ENCODE measurements around the gene STARD13.

Gene STARD13

DNA sequence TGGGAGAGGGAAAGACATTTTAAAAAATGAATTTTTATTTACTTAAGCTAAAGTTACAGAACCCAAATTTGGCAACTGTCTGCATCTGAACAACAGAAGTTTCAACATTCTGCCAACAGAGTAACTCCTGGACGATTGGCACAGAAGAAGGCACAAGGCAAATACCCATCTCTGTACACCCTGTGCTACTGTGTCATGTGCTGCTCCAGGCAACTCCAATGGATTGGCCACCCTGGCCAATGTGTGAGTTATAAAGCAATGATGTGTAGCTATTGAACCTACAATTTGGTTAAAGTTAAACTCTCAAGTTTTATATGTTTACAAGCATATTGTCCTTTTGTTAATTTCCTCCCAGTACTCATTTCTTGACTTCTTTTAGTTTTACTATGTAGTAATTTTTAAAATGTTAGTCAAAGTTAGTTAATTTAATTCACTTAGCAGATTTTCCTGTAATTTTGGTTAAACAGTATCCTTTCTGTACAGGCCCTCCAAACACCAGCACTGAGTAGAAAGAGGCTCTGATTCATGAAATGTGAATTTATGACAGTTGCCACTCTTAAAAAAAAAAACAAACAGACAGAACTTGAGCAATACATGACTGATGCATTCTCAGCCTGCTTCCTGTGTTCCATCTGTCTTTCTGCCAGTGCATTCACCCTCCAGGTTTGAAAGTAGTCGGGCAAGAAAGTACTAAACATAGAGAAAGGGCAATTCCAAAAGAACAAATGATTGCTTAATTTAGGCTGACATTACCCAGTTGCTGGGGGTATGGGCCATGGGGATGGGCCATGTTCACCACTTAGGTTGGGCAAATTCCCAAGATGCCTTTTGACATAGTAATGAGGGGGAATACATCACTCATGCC lies 5.9 kb downstream of the STARD13 start:
- no peak for FAIRE-seq

DNA sequence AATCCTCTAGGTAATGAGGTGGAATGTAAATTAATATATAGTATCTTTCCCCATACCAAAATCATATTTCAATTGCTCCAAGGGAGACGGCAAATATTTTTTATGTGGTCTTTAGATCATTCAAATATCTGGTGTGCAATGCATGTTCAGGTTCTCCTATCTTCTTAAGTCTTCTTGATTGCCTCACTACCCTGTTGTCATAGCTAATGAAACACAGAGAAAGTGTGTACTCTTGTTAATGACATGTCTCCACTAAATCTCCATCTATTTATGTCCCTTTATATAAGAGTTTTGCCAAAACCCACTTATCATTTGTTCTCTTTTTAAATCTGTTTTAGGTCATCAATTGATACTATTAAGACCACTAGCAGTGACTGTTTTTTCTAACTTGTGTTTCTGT lies 6.6 kb downstream of the STARD13 start:
- FAIRE-seq, result no peak
- DNase-seq (ENCODE audit: insufficient read length, low spot score), result no peak

More for the DNA sequence above, 5.9 kb downstream of the STARD13 start:
- DNase-seq (ENCODE audit: insufficient read length, low spot score), result peak; percentile 18

DNA sequence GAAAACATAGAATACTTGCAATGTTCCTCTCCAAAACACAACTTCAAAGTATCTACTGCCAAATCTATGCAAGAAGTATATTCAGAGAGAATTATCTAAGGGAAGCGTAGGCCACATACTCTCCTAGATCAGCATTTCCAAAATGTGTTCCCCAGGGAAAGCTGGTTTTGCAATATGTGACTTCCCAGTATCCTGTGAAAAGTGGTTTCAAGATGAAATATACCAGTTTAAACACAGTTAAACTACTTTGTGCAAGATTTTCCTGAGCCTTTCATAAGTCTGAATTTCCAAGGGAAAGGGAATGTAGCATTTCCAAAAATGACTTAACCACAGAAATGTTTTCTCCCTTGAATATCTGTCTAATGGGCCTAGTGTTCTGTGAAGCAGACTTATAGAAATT lies 7.6 kb downstream of the STARD13 start:
- DNase-seq (ENCODE audit: insufficient read length, low spot score), result no peak
- FAIRE-seq, result no peak

DNA sequence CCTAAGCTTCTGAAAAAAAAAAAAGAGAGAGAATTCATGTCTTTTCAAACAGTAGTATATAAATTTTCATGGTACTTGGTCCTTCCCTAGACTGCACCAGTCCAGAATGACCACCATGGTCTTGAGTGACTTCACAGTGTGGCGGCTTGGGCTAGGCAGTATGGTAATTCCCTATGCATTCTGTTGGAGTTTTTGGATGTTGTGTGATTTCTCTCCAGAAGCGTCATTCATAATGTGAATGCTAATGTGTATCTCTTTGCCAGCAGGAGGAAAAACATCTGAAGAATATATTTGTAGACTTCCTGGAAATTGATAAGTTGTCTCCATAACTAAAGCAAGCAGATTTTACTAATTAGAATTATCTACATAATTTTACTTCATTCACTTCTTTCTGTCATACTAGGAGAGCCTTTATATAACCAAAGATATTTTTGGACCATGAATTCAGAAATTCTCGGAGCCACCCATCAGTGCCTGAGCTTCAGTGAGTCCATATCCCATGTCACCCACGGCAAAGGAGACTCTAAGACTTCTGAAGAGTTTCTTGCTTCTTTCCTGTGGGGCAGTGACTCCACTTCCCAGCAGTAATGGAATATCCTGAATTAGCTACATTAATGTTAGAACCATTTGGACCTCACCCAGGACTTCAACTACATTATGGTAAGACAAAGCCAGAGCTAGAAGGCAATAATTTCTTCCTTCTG lies 8.4 kb downstream of the STARD13 start:
- FAIRE-seq, result no peak
- no peak for DNase-seq (ENCODE audit: insufficient read length, low spot score)

DNA sequence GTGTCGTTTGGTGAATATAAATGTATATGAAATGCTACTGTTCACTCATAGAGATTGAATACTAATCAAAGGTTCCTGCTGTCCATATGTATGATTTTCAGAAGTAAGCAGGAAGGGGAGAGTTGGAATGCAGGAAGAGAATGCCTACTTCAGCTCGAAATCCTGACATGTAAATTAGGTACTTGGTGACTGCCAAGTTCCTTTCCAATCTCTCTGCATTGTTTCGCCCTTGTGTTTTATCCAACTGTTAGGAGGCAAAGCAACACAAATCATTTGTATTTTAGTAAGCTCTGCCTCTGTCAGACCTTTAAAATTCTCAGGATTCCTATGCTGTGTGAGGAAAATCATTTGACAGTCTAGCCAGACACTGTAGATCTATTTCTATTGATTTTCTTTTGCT lies 9.0 kb downstream of the STARD13 start:
- DNase-seq (ENCODE audit: insufficient read length, low spot score) (no peak), FAIRE-seq (no peak)

DNA sequence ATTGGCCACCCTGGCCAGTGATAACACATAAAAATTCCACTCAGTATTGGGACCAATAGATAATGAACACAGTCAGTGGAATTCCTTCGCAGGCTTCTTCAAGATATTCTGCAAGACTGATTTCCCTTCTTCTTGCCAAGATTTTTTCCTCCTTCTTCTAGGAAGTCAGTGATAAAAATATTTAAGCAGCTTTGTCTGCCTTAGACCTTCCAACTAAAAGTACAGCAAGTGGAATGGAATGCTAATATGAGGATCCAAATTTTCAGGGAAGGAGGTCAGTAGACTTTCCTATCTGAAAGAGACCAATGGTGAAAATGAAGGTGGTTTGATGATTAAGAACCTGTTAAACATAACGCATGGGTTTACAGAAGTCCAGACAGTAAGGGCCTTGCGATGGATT lies 9.6 kb downstream of the STARD13 start:
- no peak for FAIRE-seq

DNA sequence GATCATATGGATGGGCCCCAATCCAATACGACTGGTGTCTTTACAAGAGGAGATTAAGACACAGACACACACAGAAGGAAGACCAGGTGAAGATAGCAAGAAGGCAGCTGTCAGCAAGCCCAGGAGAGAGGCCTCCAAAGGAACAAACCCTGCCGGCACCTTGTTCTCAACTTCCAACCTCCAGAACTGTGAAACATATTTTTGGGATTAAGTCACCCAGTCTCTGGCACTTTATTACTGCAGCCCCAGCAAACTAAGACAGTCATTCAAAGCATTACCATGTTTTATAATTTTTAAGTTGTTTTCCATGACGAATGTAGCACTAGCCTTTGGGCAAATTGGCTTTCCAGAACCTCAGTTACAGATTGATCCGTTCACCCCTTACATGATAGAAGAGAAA lies 11.3 kb downstream of the STARD13 start:
- FAIRE-seq (no peak), DNase-seq (ENCODE audit: insufficient read length, low spot score) (no peak)

More for the DNA sequence above, 9.6 kb downstream of the STARD13 start:
- DNase-seq (ENCODE audit: insufficient read length, low spot score), result no peak

DNA sequence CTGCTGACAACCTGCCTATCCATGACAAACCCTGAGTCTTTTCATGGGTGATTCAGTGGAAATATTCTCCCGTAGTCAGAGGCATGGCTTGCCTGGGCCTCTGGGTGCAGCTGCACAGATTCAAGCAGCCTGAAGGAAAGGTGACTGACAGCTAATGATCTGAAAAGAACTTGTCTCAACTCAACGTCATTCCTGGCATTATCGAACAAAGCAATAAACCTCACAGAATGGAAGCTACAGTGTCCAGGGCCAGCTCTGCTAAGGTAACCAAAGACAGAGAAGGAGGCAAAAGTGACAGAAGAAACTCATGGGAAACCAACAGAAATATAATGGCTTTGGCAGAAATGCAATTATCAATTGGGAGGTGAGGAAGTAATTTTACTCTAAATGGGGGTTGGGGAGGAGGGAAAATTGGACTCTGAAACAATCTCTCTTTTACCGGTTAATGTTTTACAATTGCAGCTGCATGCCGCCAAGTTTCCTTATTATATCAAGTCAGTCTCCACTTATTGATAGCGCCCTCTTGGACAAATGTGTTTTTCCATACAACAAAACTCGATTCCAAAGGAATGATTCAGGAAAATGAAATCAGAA lies 12.9 kb downstream of the STARD13 start:
- no peak for FAIRE-seq

DNA sequence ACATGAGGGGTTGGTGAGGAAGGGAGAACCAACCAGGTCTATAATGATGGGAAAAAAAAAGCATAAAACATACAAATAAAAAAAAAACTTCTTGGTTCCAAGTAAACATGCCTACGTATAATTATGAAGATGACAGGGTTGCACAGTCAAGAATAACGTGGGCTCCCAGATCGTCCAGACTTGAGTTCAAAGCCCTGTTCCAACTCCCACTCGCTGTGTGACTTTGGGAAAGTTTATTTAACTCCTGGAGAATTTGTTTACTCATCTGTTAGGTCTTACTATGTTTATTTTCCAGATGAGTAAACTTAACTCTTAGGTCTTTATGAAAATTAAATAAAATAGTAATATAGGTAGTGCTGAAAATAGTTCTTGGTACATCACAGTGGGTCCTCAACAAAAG lies 13.8 kb downstream of the STARD13 start:
- no peak for FAIRE-seq
- no peak for DNase-seq (ENCODE audit: insufficient read length, low spot score)

More for the DNA sequence above, 12.9 kb downstream of the STARD13 start:
- DNase-seq (ENCODE audit: insufficient read length, low spot score), result no peak

DNA sequence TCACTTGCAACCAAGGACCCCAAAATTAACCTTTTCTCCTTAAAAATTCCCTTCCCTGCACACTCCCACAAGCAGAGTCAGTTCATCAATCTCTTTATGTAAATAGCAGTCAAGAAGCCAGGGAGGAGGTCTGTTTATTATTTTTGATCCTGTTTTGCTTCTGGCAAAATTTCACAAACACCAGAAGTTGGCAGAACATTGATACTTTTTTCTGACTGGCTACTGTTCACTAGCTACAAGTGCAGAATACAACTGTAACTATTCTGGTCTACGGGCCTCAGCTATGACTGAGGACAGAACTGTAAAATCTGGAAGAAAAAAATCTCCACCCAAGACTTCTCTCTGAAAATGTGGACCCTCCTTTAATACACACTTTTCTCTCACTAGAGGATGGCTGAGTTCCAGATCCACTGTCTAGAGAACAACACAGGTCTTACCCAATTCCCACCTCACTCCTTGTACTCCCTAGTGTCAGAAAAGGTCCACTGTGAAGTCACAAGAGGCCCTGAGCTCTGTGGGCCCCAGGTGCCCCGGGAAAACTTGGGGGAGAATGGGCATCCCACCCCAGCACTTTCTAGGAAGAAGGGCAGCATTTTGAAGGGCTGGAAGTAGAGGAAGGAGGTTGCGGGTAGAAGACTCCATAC lies 14.5 kb downstream of the STARD13 start:
- DNase-seq (ENCODE audit: insufficient read length, low spot score) (no peak), FAIRE-seq (no peak)

DNA sequence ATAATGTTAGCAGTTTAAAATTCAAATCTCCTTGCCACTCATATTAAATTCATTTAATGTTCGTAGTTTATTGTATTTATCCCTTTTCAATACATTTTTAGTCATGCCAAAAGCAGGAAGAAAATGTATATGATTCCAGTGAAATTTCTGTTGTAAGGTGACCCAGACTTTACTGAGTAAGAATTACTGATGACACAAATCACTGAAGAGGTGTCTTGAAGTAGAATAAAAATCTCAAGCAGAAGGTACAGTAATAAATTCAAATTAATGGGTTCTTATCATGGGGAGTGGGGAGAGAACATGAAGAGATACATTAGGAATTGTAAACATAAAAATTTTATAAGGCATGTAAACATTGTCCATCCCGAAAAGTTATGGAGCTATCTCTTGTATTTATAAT lies 19.9 kb downstream of the STARD13 start:
- FAIRE-seq (no peak), DNase-seq (ENCODE audit: insufficient read length, low spot score) (no peak)

DNA sequence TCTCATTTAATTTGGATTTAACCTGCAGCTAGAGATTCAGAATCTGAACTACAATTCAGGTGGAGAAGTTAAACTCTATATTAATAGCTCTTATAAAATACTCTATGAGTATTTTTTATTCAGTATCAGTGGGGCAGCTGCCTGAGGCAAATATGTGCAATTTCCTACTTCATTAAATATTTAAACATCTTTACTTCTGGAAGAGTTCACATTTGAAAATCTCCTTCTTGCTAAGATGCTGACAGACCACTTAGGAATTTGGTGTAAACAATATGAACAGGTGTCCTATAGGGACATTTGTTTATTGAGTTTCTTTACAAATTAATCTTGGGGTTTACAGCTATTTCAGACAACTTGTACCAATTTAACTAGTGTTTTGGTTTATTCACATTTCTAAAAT lies 20.4 kb downstream of the STARD13 start:
- FAIRE-seq, result no peak

DNA sequence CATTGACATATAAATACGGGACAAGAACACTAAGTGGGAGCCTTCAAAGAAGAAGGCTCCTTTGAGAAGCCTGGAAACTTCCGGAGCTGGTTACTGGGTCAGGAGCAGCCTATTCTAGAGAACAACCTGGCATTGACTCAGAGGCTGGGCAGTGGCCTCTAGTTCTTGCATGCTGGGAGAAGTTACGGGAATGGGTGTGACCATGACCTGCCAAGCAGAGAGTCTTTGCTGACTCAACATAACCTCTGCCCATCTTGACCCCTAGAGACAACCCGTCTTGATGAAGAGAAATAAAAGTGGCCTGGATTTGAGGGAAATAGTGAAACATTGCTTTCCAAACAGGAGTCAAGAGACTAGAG lies 21.0 kb downstream of the STARD13 start:
- FAIRE-seq, result no peak
- DNase-seq (ENCODE audit: insufficient read length, low spot score), result no peak

More for the DNA sequence above, 20.4 kb downstream of the STARD13 start:
- no peak for DNase-seq (ENCODE audit: insufficient read length, low spot score)

DNA sequence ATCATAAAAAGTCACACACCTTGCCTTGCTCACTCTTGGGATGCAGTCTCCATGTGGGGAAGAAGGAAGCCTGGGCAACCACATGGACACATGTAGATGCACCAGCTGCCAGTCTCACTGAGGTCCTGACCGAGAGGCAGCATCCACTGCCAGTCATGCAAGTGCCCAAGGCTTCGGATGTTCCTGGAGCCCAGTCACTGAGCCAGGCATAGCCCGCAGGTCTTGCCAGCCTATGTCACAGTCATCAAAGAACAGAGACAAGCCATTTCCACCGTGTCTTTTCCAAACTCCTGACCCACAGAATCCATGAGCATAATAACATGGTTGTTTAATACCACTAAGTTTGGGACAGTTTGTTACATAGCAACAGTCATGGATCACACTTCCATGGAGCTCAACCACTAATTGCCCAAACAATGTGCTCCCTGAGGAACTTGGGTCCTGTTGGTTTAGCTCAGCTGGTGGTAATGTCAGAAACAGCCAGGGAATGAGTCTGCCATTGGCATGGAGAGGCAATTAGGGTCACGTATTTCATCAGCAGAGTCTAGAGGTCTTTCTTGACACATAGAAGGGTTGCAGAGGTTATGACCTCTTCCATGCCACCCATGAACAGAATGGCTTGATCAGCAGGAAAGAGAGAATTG lies 21.5 kb downstream of the STARD13 start:
- FAIRE-seq, result no peak

DNA sequence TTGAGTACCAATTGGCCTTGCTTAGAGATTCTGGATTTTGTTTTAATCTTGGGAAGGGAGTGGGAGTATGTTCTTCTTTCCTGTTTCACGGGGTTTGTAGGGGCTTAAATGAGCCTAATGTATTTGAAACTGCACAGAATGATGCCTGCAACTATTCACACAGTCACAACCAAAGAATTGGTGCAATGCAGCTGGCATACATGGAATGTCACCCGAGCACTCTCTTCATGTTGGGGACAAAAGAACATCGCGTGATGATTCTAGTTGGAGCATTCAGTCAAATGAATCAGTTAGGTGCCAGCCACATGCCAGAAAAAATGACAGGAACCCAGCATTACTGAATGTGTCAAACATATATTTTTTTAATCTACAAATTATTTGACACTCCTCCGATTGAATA lies 22.1 kb downstream of the STARD13 start:
- FAIRE-seq (no peak), DNase-seq (ENCODE audit: insufficient read length, low spot score) (no peak)

More for the DNA sequence above, 21.5 kb downstream of the STARD13 start:
- DNase-seq (ENCODE audit: insufficient read length, low spot score), result no peak

DNA sequence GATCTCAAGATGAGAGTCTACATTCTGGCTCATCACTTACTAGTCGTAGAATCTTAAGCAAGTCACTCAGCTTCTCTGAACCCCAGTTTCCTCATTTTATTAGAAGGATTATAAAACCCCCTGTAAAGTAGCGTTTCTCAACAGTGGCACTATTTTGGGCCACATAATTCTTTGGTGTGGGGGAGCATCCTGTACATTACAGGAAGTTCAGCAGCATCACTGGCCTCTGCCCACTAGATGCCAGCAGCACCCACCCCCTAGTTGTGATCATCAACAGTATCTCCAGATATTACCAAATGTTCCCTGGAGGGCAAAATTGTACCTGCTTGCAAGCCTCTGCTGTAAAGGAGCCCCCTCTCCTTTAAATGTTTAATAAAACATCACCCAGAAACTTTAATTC lies 22.6 kb downstream of the STARD13 start:
- no peak for FAIRE-seq

DNA sequence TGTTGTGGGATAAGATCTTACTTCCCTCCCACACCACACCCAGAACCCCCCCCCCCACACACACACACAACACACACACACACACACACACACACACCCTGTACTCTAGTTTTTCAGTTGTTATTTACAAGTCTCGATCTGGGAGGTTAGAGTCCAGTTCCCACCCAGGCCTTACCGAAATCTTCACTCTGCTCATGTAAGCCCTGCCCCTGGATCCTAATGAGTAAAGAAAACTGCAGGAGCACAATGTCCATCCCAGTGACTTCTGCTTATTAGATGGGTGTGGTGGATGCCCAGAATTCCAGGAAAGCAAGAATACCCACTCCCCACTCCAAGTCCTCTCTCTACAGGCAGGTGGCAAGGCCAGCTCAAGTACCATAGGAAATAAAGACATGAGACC lies 23.0 kb downstream of the STARD13 start:
- DNase-seq (ENCODE audit: insufficient read length, low spot score) (no peak), FAIRE-seq (no peak)

More for the DNA sequence above, 22.6 kb downstream of the STARD13 start:
- no peak for DNase-seq (ENCODE audit: insufficient read length, low spot score)

DNA sequence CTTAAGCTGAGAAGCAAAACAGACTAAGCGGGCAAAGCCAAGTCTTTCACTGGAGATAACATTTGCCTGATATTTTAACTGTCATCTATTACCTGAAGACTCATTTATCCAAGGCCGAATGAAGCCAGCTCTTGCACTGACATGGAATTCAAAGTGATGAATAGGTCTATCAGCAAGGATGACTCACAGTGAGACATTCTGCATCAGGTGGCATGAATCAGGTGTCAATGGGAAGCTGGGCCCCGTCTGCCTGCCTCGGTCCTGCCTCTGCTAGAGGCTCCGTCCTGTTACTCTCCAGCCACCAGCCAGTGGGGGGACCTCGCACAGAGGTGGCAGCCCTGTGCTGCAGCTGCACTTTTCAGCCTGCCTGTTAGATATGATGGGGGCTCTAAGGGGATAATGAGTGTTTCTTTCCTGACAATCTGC lies 23.5 kb downstream of the STARD13 start:
- FAIRE-seq, result no peak
- no peak for DNase-seq (ENCODE audit: insufficient read length, low spot score)

DNA sequence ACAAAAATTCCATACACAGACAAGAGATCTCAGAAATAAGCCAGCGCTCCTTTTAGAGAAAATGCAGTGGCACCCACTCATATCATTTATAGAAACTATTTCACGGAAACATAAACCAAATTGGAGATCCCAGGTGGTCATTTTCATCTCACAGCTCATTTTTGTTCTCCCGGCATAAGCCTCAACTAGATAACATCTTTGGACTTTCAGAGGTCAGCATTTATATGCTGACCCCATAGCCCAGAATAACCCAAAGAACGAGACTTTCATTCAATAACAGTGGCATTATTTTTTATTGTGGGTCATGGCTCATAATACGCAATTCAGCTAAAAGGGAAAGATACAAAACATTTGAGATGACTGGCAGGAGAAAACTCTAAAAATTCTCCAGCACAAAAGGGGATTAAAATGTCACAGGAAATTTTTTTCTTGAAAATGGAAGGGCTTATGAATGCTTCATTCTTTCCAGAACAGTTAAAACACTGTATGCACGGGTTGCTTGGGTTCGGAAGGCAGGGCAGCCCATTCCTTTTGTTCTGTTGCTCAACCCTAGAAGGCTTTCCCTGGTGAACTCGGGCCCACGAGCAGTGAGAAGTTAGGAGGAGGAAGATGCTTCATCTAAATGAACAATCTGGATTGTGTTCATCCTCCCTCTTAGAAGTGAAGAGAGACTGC lies 24.0 kb downstream of the STARD13 start:
- no peak for DNase-seq (ENCODE audit: insufficient read length, low spot score)
- no peak for FAIRE-seq
